Endothelial cell of umbilical vein (primary cell): ENCODE measurements around the gene PAPLN. TPM values are rescaled to one million over a fixed set of nuclear protein-coding genes. Genes with fewer than 3 reads are reported as not detected.

Experiments used
- BruUV-seq: library from RNA; stranded (reverse); fragments of 400-500 nt; replicated peaks from 2 replicates; lab custom pipeline; 2021; lab: Mats Ljungman, UMichigan
- CTCF ChIA-PET: fragments of 300-600, 350-600 bp; sonication (Branson Sonifier 250); formaldehyde crosslinking; loops from one replicate; lab custom pipeline; 2021; ENCODE audit warnings: antibody characterized with exemption, inconsistent platforms; lab: Charles Lee
- POLR2A ChIA-PET: fragments of 300-600, 350-600 bp; sonication (Branson Sonifier 250); formaldehyde crosslinking; loops from one replicate; lab custom pipeline; 2021; ENCODE audit warnings: antibody characterized with exemption, inconsistent platforms; lab: Charles Lee
- DNase-seq: peaks from one replicate; pipeline ENCODE4 v3.0.0-alpha.2; 2011; ENCODE audit warnings: low read depth, low spot score
- FAIRE-seq: peaks from 2 replicates; lab custom pipeline; 2011; peaks lifted over from hg19 to GRCh38; lab: Jason Lieb, UNC
- H2AFZ ChIP-seq: 2 replicates; pipeline ENCODE4 v1.6.0; 2012; ENCODE audit warnings: low read depth, low read length, control low read depth, inconsistent platforms
- H3K27ac ChIP-seq: 2 replicates; pipeline ENCODE4 v1.5.1; 2011; ENCODE audit warnings: low read depth, mild to moderate bottlenecking, control low read depth, low read length, moderate library complexity; ENCODE audit not compliant: insufficient read depth
- H3K27me3 ChIP-seq, 2 experiments: 2 replicates each; pipeline versions ENCODE4 v1.6.0 to v1.6.1; 2011; ENCODE audit warnings: low read length in 2 of 2, mixed read lengths in 1 of 2; ENCODE audit not compliant: control insufficient read depth in 2 of 2, insufficient read depth in 2 of 2
- H3K36me3 ChIP-seq, 2 experiments: 2 replicates in 1 of 2; 3 replicates in 1 of 2; pipeline ENCODE4 v1.5.1; 2011; ENCODE audit warnings: low read length in 2 of 2, mild to moderate bottlenecking in 1 of 2, moderate library complexity in 1 of 2; ENCODE audit not compliant: control insufficient read depth in 2 of 2, insufficient read depth in 2 of 2; ENCODE audit errors: extremely low read depth in 1 of 2
- H3K4me1 ChIP-seq: 3 replicates; pipeline ENCODE4 v1.5.1; 2011; ENCODE audit warnings: mild to moderate bottlenecking, low read length; ENCODE audit not compliant: control insufficient read depth, insufficient read depth; ENCODE audit errors: extremely low read depth
- H3K4me2 ChIP-seq: 2 replicates; pipeline ENCODE4 v1.6.1; 2011; ENCODE audit warnings: low read length, control low read depth, mixed read lengths; ENCODE audit not compliant: insufficient read depth
- H3K4me3 ChIP-seq, 3 experiments: fragments of 200-600 bp in 1 of 3; sonication (generic), shearing (Covaris generic) in 1 of 3; replicated peaks in 1 of 3; 2 replicates each; pipeline ENCODE4 v1.5.1; 2011 to 2016; ENCODE audit warnings: control low read depth in 3 of 3, low read length in 3 of 3, mild to moderate bottlenecking in 2 of 3, inconsistent platforms in 1 of 3, low read depth in 1 of 3, moderate library complexity in 1 of 3; ENCODE audit not compliant: insufficient read depth in 1 of 3
- H3K79me2 ChIP-seq: 2 replicates; pipeline ENCODE4 v1.6.0; 2012; ENCODE audit warnings: low read length, inconsistent platforms; ENCODE audit not compliant: control insufficient read depth, insufficient read depth
- H3K9ac ChIP-seq: replicated peaks from 2 replicates; pipeline ENCODE3; 2011; ENCODE audit warnings: low read length, control low read depth; ENCODE audit not compliant: insufficient read depth; ENCODE audit errors: extremely low read depth
- H3K9me1 ChIP-seq: replicated peaks from 3 replicates; pipeline ENCODE4 v1.6.0; 2011; ENCODE audit warnings: mild to moderate bottlenecking, low read length; ENCODE audit not compliant: control insufficient read depth, insufficient read depth; ENCODE audit errors: extremely low read depth
- H3K9me3 ChIP-seq: replicated peaks from 2 replicates; pipeline ENCODE4 v1.5.1; 2012; ENCODE audit warnings: low read length, inconsistent platforms; ENCODE audit not compliant: control insufficient read depth, insufficient read depth
- H4K20me1 ChIP-seq: replicated peaks from 2 replicates; pipeline ENCODE3; 2011; ENCODE audit warnings: mild to moderate bottlenecking, low read length; ENCODE audit not compliant: control insufficient read depth, insufficient read depth; ENCODE audit errors: extremely low read depth
- EZH2 ChIP-seq: IDR thresholded peaks from 2 replicates; pipeline ENCODE4 v1.6.1; 2012; ENCODE audit warnings: borderline replicate concordance, low read depth, mild to moderate bottlenecking, moderate library complexity, low read length, inconsistent platforms; ENCODE audit not compliant: severe bottlenecking
- FOS ChIP-seq: IDR thresholded peaks from 2 replicates; pipeline ENCODE4 v1.6.1; 2011; ENCODE audit warnings: mild to moderate bottlenecking, low read length, moderate library complexity, borderline replicate concordance; ENCODE audit not compliant: insufficient read depth
- GATA2 ChIP-seq: IDR thresholded peaks from 2 replicates; pipeline ENCODE4 v1.7.0; 2011; ENCODE audit warnings: low read depth, mild to moderate bottlenecking, moderate library complexity, mixed read lengths, low read length; ENCODE audit not compliant: insufficient read length, insufficient read depth
- JUN ChIP-seq: IDR thresholded peaks from 2 replicates; pipeline ENCODE4 v1.6.1; 2011; ENCODE audit warnings: borderline replicate concordance, low read depth; ENCODE audit not compliant: insufficient read length, insufficient read depth
- MYC ChIP-seq: IDR thresholded peaks from one replicate; pipeline ENCODE4 v1.6.1; 2011; ENCODE audit warnings: mild to moderate bottlenecking, low read depth, low read length
- POLR2A ChIP-seq: IDR thresholded peaks from 2 replicates; pipeline ENCODE4 v1.6.1; 2012; ENCODE audit warnings: low read depth, mild to moderate bottlenecking, control low read depth, low read length
- POLR2AphosphoS5 ChIP-seq: IDR thresholded peaks from 2 replicates; pipeline ENCODE4 v1.6.1; 2012; ENCODE audit warnings: low read depth, mild to moderate bottlenecking, control low read depth, low read length, moderate library complexity; ENCODE audit not compliant: insufficient read depth
- dilution Hi-C: fragments of 300-500 bp; cut with MboI; formaldehyde crosslinking; loops from one replicate; pipeline ENCODE4 v1.15.0; 2019; ENCODE audit warnings: low sequenced_read_pairs; ENCODE audit not compliant: extremely low pct_ligation_motif_present
- intact Hi-C: fragments of 100-400 bp; cut with micrococcal nuclease; formaldehyde crosslinking; loops from one replicate; pipeline ENCODE4 v1.10.0; 2022
- polyA plus RNA-seq, 4 experiments: library from polyadenylated mRNA; depleted of rRNA in 3 of 4; stranded (reverse) in 3 of 4; unstranded in 1 of 4; fragments of >200 nt; gene quantifications; 2 replicates each; pipeline versions ENCODE4 v1.2.1 to v1.2.3, GENCODE V29; 2011 to 2012; ENCODE audit warnings: missing spikeins in 1 of 4
- total RNA-seq: library from RNA; stranded (reverse); gene quantifications from 2 replicates; pipeline ENCODE4 v1.2.3, GENCODE V29; 2021
- TF ChIP-seq, protein P1 (sequence below): IDR thresholded peaks from 2 replicates; pipeline ENCODE4 v1.6.1; 2011; ENCODE audit not compliant: insufficient read depth, insufficient read length
- TF ChIP-seq, protein P2 (sequence below), 2 donors: IDR thresholded peaks; 1 replicate in 1 of 2; 2 replicates in 1 of 2; pipeline ENCODE4 v1.5.1; 2011; ENCODE audit warnings: low read length in 2 of 2, mild to moderate bottlenecking in 2 of 2, moderate library complexity in 2 of 2, control low read depth in 1 of 2, inconsistent platforms in 1 of 2, low read depth in 1 of 2; ENCODE audit not compliant: insufficient read depth in 1 of 2; ENCODE audit errors: extremely low read depth in 1 of 2

The PAPLN gene
- total and polyA plus RNA-seq, 2 donors (not counting 3 experiments of a cell fraction or from before 2014, with no cell fraction given) = 5.5 to 6.4 TPM

GRCh38 chr14:73248108-73248868, 11.0 kb downstream of the PAPLN start:
- H4K20me1 ChIP-seq = no peaks in the 10 kb centered on the region
- CTCF ChIA-PET = interaction anchor here (0.6 to 1.1 kb wide), 3 partner anchors 10 to 224 kb away, joined by 3 to 4 read pairs (median 3); no protein-coding TSS in a partner anchor
- H3K79me2 ChIP-seq = no peaks in the 10 kb centered on the region
- H3K27ac ChIP-seq = no peak overlapping the region
- DNase-seq (no peak), FAIRE-seq (peak; percentile 15)
- intact Hi-C loops = no loop called here
- no peaks in the 10 kb centered on the region for H3K9me3 ChIP-seq
- no peaks in the 10 kb centered on the region for H3K9me1 ChIP-seq
- no peak overlapping the region for H3K4me2 ChIP-seq
- no peak overlapping the region for H2AFZ ChIP-seq
- TF ChIP-seq MYC = no peak
- TF ChIP-seq EZH2 = no peak
- no peak for TF ChIP-seq POLR2A
- TF ChIP-seq POLR2AphosphoS5 = no peak
- TF ChIP-seq FOS = no peak
- TF ChIP-seq, protein P1, sequence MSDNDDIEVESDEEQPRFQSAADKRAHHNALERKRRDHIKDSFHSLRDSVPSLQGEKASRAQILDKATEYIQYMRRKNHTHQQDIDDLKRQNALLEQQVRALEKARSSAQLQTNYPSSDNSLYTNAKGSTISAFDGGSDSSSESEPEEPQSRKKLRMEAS = no peak
- no peak for TF ChIP-seq JUN
- TF ChIP-seq GATA2 = no peak
- TF ChIP-seq, protein P2, sequence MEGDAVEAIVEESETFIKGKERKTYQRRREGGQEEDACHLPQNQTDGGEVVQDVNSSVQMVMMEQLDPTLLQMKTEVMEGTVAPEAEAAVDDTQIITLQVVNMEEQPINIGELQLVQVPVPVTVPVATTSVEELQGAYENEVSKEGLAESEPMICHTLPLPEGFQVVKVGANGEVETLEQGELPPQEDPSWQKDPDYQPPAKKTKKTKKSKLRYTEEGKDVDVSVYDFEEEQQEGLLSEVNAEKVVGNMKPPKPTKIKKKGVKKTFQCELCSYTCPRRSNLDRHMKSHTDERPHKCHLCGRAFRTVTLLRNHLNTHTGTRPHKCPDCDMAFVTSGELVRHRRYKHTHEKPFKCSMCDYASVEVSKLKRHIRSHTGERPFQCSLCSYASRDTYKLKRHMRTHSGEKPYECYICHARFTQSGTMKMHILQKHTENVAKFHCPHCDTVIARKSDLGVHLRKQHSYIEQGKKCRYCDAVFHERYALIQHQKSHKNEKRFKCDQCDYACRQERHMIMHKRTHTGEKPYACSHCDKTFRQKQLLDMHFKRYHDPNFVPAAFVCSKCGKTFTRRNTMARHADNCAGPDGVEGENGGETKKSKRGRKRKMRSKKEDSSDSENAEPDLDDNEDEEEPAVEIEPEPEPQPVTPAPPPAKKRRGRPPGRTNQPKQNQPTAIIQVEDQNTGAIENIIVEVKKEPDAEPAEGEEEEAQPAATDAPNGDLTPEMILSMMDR (IDR thresholded peaks at IDR 0.05; ENCODE audit: extremely low read depth in 1 of 2, insufficient read depth in 1 of 2, low read depth in 1 of 2, low read length in 2 of 2) = no peak
- POLR2A ChIA-PET = no interaction called here
- H3K9ac ChIP-seq = no peak overlapping the region
- dilution Hi-C loops = no loop called here
- no peaks in the 10 kb centered on the region for H3K36me3 ChIP-seq
- no peaks in the 10 kb centered on the region for H3K27me3 ChIP-seq
- BruUV-seq = no TSS peak
- peaks cover 11% of the 10 kb centered on the region for H3K4me1 ChIP-seq
- H3K4me3 ChIP-seq = no peak overlapping the region
